Suprapubic skin (tissue), 4 donors: ENCODE data around the gene BLACAT1. TPM values are rescaled to one million over a fixed set of nuclear protein-coding genes. Genes with fewer than 3 reads are reported as not detected.

ENCODE experiments used
- DNase-seq, 2 donors: peaks; one replicate each; pipeline ENCODE4 v3.0.0-alpha.2; 2019; ENCODE audit warnings: low spot score in 2 of 2
- H3K27ac ChIP-seq: fragments of 200-600 bp; sonication (generic); one replicate; pipeline ENCODE4 v1.5.1; 2019
- H3K27me3 ChIP-seq: fragments of 200-600 bp; sonication (generic); one replicate; pipeline ENCODE4 v1.5.1; 2019
- H3K36me3 ChIP-seq: fragments of 200-600 bp; sonication (generic); one replicate; pipeline ENCODE4 v1.5.1; 2019
- H3K4me1 ChIP-seq: fragments of 200-600 bp; sonication (generic); one replicate; pipeline ENCODE4 v1.5.1; 2019
- H3K4me3 ChIP-seq: fragments of 200-600 bp; sonication (generic); one replicate; pipeline ENCODE4 v1.5.1; 2019; ENCODE audit warnings: mild to moderate bottlenecking
- H3K9me3 ChIP-seq: fragments of 200-600 bp; sonication (generic); one replicate; pipeline ENCODE4 v1.5.1; 2019
- CTCF ChIP-seq, 2 donors: fragments of 200-600 bp in 1 of 2; fragments of 450-650 bp in 1 of 2; sonication (generic) in 1 of 2; IDR thresholded peaks; one replicate each; pipeline ENCODE4 v1.5.1; 2016 to 2019; ENCODE audit warnings: antibody characterized with exemption in 2 of 2, mild to moderate bottlenecking in 1 of 2, moderate library complexity in 1 of 2
- EP300 ChIP-seq: sonication (generic); formaldehyde crosslinking; IDR thresholded peaks from one replicate; pipeline ENCODE4 v1.6.1; 2017; ENCODE audit warnings: antibody characterized with exemption
- POLR2A ChIP-seq, 2 donors: fragments of 450-650 bp; IDR thresholded peaks; one replicate each; pipeline ENCODE4 v1.6.1; 2017; ENCODE audit warnings: antibody characterized with exemption in 2 of 2, mild to moderate bottlenecking in 2 of 2, moderate library complexity in 2 of 2
- POLR2AphosphoS5 ChIP-seq, 3 donors: sonication (generic); formaldehyde crosslinking; IDR thresholded peaks; one replicate each; pipeline ENCODE4 v1.6.1; 2017; ENCODE audit warnings: antibody characterized with exemption in 3 of 3
- WGBS: methylation state at CpG from one replicate; pipeline ENCODE4 v1.1.5; 2018; 5-methylcytosine and 5-hydroxymethylcytosine counted together
- total RNA-seq, 4 donors: library from RNA; depleted of rRNA; stranded (reverse); fragments of >200 nt; gene quantifications; one replicate each; pipeline ENCODE4 v1.1.0, GENCODE V29; 2016

BLACAT1 gene
- total RNA-seq, 4 donors from 2014 or later = not detected

DNA sequence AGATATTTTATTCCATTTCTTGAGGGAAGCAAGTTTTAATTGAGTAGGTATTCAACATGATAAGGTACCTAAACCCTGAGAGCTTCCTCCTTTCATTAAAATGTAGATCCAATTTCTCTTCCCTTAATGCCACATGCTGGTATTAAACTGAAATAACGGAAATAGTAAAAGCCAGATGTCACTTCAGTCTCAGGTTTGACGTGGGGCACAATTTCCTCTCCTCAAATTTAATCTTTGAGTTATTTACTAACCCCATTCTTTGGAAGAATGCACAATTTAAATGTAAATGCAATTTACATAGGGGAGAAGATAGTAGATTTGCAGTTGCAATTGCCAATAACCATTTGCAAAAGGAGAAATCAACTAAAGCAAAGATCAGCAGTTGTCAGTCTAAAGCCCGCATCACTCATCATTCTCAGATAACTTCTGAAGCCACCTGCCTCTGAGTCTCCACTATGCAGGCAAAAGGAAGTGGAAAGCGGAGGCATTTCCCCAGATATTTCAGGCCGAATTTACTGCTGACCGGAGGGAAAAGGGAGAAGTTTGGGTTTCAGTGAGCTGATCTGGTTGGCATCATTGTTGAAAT lies 31.9 kb downstream of the BLACAT1 start:
- Histone ChIP-seq H3K9me3 (no peaks in the 10 kb centered on the region), H3K36me3 (no peaks in the 10 kb centered on the region), H3K4me3 (no peak overlapping the region), H3K4me1 (no peaks in the 10 kb centered on the region), H3K27ac (no peak overlapping the region), H3K27me3 (peaks cover 29% of the 10 kb centered on the region)
- no peak for DNase-seq
- TF ChIP-seq POLR2AphosphoS5 (IDR thresholded peaks at IDR 0.05) = no peak
- TF ChIP-seq CTCF (IDR thresholded peaks at IDR 0.05) = no peak
- no peak for TF ChIP-seq EP300
- no peak for TF ChIP-seq POLR2A (IDR thresholded peaks at IDR 0.05)
- 83% methylated on average over 6 of the region's 6 CpGs for WGBS

DNA sequence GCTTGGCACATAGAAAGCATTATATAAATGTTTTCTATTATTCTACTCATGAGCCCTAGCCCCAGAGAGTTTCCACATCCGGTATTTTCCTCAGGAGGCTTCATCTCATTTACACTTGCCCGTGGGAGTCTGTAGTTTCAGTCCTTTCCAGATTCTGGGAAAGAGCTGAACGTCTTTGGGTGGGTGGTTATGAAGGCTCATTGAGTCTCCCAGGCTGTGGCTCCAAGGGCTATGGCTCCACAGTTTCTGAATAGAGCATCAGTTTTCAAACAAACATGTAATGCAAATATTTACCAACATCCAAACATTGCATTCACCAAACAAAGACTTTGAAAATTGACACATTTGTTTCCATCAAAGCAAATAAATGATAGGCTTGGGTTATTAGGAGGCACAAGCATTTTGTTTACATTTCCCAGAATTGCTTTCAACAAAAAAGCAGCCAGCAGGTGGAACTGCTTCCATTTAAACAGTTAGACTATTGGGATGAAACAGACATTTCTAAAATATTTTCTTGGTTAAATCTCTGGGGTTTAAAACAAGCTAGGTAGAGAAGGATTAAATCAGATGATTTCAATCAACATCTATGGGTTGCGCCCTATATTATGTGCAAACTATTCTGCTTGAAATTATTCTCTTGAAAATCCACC lies 32.7 kb downstream of the BLACAT1 start:
- WGBS = 61% methylated on average over 4 of the region's 4 CpGs
- Histone ChIP-seq H3K36me3 (no peaks in the 10 kb centered on the region), H3K27me3 (peaks cover 35% of the 10 kb centered on the region), H3K27ac (no peak overlapping the region), H3K4me3 (no peak overlapping the region), H3K4me1 (no peaks in the 10 kb centered on the region), H3K9me3 (no peaks in the 10 kb centered on the region)
- no peak for TF ChIP-seq POLR2AphosphoS5 (IDR thresholded peaks at IDR 0.05)
- no peak for TF ChIP-seq EP300
- no peak for TF ChIP-seq POLR2A (IDR thresholded peaks at IDR 0.05)
- TF ChIP-seq CTCF (IDR thresholded peaks at IDR 0.05) = no peak
- DNase-seq = no peak

GRCh38 chr1:205421798-205422197 lies 34.0 kb downstream of the BLACAT1 start, which contains the start of gene LEMD1:
Gene LEMD1, minus strand, starts transcription at chr1:205422056. Its CDS starts 1,520 bp downstream, at chr1:205420536.
- Histone ChIP-seq H3K36me3 (no peaks in the 10 kb centered on the region), H3K4me3 (no peak within 1 kb of the TSS), H3K27ac (no peak within 1 kb of the TSS), H3K9me3 (no peaks in the 10 kb centered on the region), H3K4me1 (no peaks in the 10 kb centered on the region), H3K27me3 (peaks cover 41% of the 10 kb centered on the region)
- DNase-seq = no peak
- TF ChIP-seq POLR2AphosphoS5 (IDR thresholded peaks at IDR 0.05) = no peak
- TF ChIP-seq POLR2A (IDR thresholded peaks at IDR 0.05) = no peak
- TF ChIP-seq CTCF (IDR thresholded peaks at IDR 0.05) = no peak
- TF ChIP-seq EP300 = no peak
- WGBS = 51% methylated on average over 2 of the region's 2 CpGs

GRCh38 chr1:205420938-205421337 lies 34.9 kb downstream of the BLACAT1 start:
- no peaks in the 10 kb centered on the region for H3K4me1 ChIP-seq
- TF ChIP-seq EP300 = no peak
- TF ChIP-seq POLR2A (IDR thresholded peaks at IDR 0.05) = no peak
- TF ChIP-seq CTCF (IDR thresholded peaks at IDR 0.05) = no peak
- TF ChIP-seq POLR2AphosphoS5 (IDR thresholded peaks at IDR 0.05) = no peak
- 74% methylated on average over 2 of the region's 2 CpGs for WGBS
- H3K27ac ChIP-seq = no peak overlapping the region
- no peaks in the 10 kb centered on the region for H3K36me3 ChIP-seq
- DNase-seq = no peak
- peaks cover 41% of the 10 kb centered on the region for H3K27me3 ChIP-seq
- no peaks in the 10 kb centered on the region for H3K9me3 ChIP-seq
- H3K4me3 ChIP-seq = no peak overlapping the region

GRCh38 chr1:205417870-205418635 lies 37.8 kb downstream of the BLACAT1 start:
- Histone ChIP-seq H3K27ac (no peak overlapping the region), H3K4me3 (no peak overlapping the region), H3K36me3 (no peaks in the 10 kb centered on the region), H3K9me3 (no peaks in the 10 kb centered on the region), H3K4me1 (no peaks in the 10 kb centered on the region), H3K27me3 (peaks cover 19% of the 10 kb centered on the region)
- 83% methylated on average over 10 of the region's 10 CpGs for WGBS
- TF ChIP-seq EP300 = no peak
- TF ChIP-seq CTCF (IDR thresholded peaks at IDR 0.05) = no peak
- TF ChIP-seq POLR2AphosphoS5 (IDR thresholded peaks at IDR 0.05) = no peak
- TF ChIP-seq POLR2A (IDR thresholded peaks at IDR 0.05) = no peak
- DNase-seq = no peak
